Measurements from ENCODE around the gene AQP1. TPM values are rescaled to one million over a fixed set of nuclear protein-coding genes. Genes with fewer than 3 reads are reported as not detected.
A peak's percentile ranks its signal among the peaks of the same experiment; 100 is the strongest.

AQP1 gene
- total RNA-seq, 1 donor from 2014 or later = 1.4 TPM

- no peak for TF ChIP-seq CTCF (conservative IDR thresholded peaks at IDR 0.05)
- DNase-seq (ENCODE audit: low read depth, low spot score) = no peak
- no peaks in the 10 kb centered on the region for H3K9me3 Mint-ChIP-seq
- H3K4me3 Mint-ChIP-seq = no peak overlapping the region
- peaks cover 12% of the 10 kb centered on the region for H3K36me3 Mint-ChIP-seq (ENCODE audit: low read depth)
- H3K27ac Mint-ChIP-seq (ENCODE audit: unreplicated experiment) = no peak overlapping the region
- no peaks in the 10 kb centered on the region for H3K4me1 Mint-ChIP-seq
- no peaks in the 10 kb centered on the region for H3K27me3 Mint-ChIP-seq (ENCODE audit: low read depth)
These were observed 40.0 kb upstream of the AQP1 start for GRCh38 chr7:30871655-30872054.

- Mint-ChIP-seq H3K9me3 (no peaks in the 10 kb centered on the region), H3K36me3 (ENCODE audit: low read depth) (peaks cover 12% of the 10 kb centered on the region), H3K4me1 (no peaks in the 10 kb centered on the region), H3K4me3 (no peak overlapping the region), H3K27me3 (ENCODE audit: low read depth) (no peaks in the 10 kb centered on the region), H3K27ac (ENCODE audit: unreplicated experiment) (no peak overlapping the region)
- DNase-seq (ENCODE audit: low read depth, low spot score) = no peak
- no peak for TF ChIP-seq CTCF (conservative IDR thresholded peaks at IDR 0.05)
These were observed 38.4 kb upstream of the AQP1 start for GRCh38 chr7:30873207-30873606.

GRCh38 chr7:30873656-30874055 lies 38.0 kb upstream of the AQP1 start:
- Mint-ChIP-seq H3K27me3 (ENCODE audit: low read depth) (no peaks in the 10 kb centered on the region), H3K4me1 (no peaks in the 10 kb centered on the region), H3K9me3 (no peaks in the 10 kb centered on the region), H3K4me3 (no peak overlapping the region), H3K36me3 (ENCODE audit: low read depth) (peaks cover 12% of the 10 kb centered on the region), H3K27ac (ENCODE audit: unreplicated experiment) (no peak overlapping the region)
- DNase-seq (ENCODE audit: low read depth, low spot score) = no peak
- TF ChIP-seq CTCF (conservative IDR thresholded peaks at IDR 0.05) = no peak

GRCh38 chr7:30874656-30875302 lies 36.9 kb upstream of the AQP1 start:
- no peaks in the 10 kb centered on the region for H3K9me3 Mint-ChIP-seq
- no peak for DNase-seq (ENCODE audit: low read depth, low spot score)
- H3K4me3 Mint-ChIP-seq = no peak overlapping the region
- peaks cover 9% of the 10 kb centered on the region for H3K4me1 Mint-ChIP-seq
- no peak for TF ChIP-seq CTCF (conservative IDR thresholded peaks at IDR 0.05)
- no peak overlapping the region for H3K27ac Mint-ChIP-seq (ENCODE audit: unreplicated experiment)
- peaks cover 15% of the 10 kb centered on the region for H3K36me3 Mint-ChIP-seq (ENCODE audit: low read depth)
- H3K27me3 Mint-ChIP-seq (ENCODE audit: low read depth) = no peaks in the 10 kb centered on the region

- H3K4me1 Mint-ChIP-seq = peaks cover 25% of the 10 kb centered on the region
- H3K27me3 Mint-ChIP-seq (ENCODE audit: low read depth) = no peaks in the 10 kb centered on the region
- H3K27ac Mint-ChIP-seq (ENCODE audit: unreplicated experiment) = peak overlapping the region; percentile 36
- no peaks in the 10 kb centered on the region for H3K9me3 Mint-ChIP-seq
- peaks cover 15% of the 10 kb centered on the region for H3K36me3 Mint-ChIP-seq (ENCODE audit: low read depth)
- no peak for DNase-seq (ENCODE audit: low read depth, low spot score)
- TF ChIP-seq CTCF (conservative IDR thresholded peaks at IDR 0.05) = no peak
- H3K4me3 Mint-ChIP-seq = no peak overlapping the region
These were observed 34.5 kb upstream of the AQP1 start for GRCh38 chr7:30877015-30877769.

Data from neural crest cell (in vitro differentiated cells).